RWPE2 (cell line): ENCODE results near the gene PTGER4.
"Not testable (repeated sequence)": the region's sequence is repeated elsewhere in the genome, so short reads cannot be mapped to it uniquely, and the experiment has no call there.

Experiments used
- ATAC-seq: fragments of 200-7000 bp; cut with Tn5 transposase; 3 replicates; pipeline ENCODE4 v1.9.1; 2021; ENCODE audit warnings: low read depth
- DNase-seq: peaks from one replicate; pipeline ENCODE4 v3.0.0-alpha.2; 2020; ENCODE audit warnings: low spot score
- H3K27ac ChIP-seq: fragments of 450-650 bp; 2 replicates; pipeline ENCODE4 v1.5.1; 2017; ENCODE audit warnings: mild to moderate bottlenecking; ENCODE audit not compliant: poor library complexity, severe bottlenecking
- H3K27me3 ChIP-seq: fragments of 250-450 bp; sonication (Bioruptor Pico); 2 replicates; pipeline ENCODE4 v1.5.1; 2021; ENCODE audit warnings: mild to moderate bottlenecking, moderate library complexity; ENCODE audit not compliant: insufficient read depth, poor library complexity, severe bottlenecking
- H3K36me3 ChIP-seq: fragments of 250-450 bp; sonication (Bioruptor Pico); 2 replicates; pipeline ENCODE4 v1.5.1; 2020; ENCODE audit warnings: low read depth, mild to moderate bottlenecking, moderate library complexity
- H3K4me1 ChIP-seq: fragments of 250-450 bp; sonication (Bioruptor Pico); 2 replicates; pipeline ENCODE4 v1.5.1; 2021; ENCODE audit warnings: mild to moderate bottlenecking, moderate library complexity; ENCODE audit not compliant: insufficient read depth, poor library complexity, severe bottlenecking
- H3K4me3 ChIP-seq: fragments of 250-450 bp; sonication (Bioruptor Pico); 2 replicates; pipeline ENCODE4 v1.5.1; 2021; ENCODE audit warnings: mild to moderate bottlenecking, moderate library complexity; ENCODE audit not compliant: severe bottlenecking
- H3K9me3 ChIP-seq: fragments of 250-450 bp; sonication (Bioruptor Pico); 2 replicates; pipeline ENCODE4 v1.5.1; 2021; ENCODE audit warnings: mild to moderate bottlenecking, moderate library complexity; ENCODE audit not compliant: severe bottlenecking
- CTCF ChIP-seq: fragments of 450-650 bp; IDR thresholded peaks from one replicate; pipeline ENCODE4 v1.5.1; 2017; ENCODE audit warnings: mild to moderate bottlenecking, moderate library complexity; ENCODE audit not compliant: poor library complexity, severe bottlenecking

Gene PTGER4

GRCh38 chr5:40653221-40654022 is 26.3 kb upstream of the PTGER4 start:
- no peak for TF ChIP-seq CTCF
- Histone ChIP-seq H3K4me3 (no peak overlapping the region), H3K27ac (no peak overlapping the region), H3K27me3 (no peaks in the 10 kb centered on the region), H3K9me3 (no peaks in the 10 kb centered on the region), H3K4me1 (no peaks in the 10 kb centered on the region), H3K36me3 (no peaks in the 10 kb centered on the region)
- DNase-seq (no peak), ATAC-seq (no peak)

GRCh38 chr5:40654377-40654991 is 25.2 kb upstream of the PTGER4 start:
- Histone ChIP-seq H3K36me3 (no peaks in the 10 kb centered on the region), H3K4me3 (no peak overlapping the region), H3K9me3 (no peaks in the 10 kb centered on the region), H3K4me1 (no peaks in the 10 kb centered on the region), H3K27ac (no peak overlapping the region), H3K27me3 (no peaks in the 10 kb centered on the region)
- DNase-seq (no peak), ATAC-seq (no peak)
- no peak for TF ChIP-seq CTCF

- ATAC-seq (no peak), DNase-seq (no peak)
- Histone ChIP-seq H3K27ac (no peak overlapping the region), H3K4me3 (no peak overlapping the region), H3K36me3 (no peaks in the 10 kb centered on the region), H3K27me3 (no peaks in the 10 kb centered on the region), H3K4me1 (no peaks in the 10 kb centered on the region), H3K9me3 (no peaks in the 10 kb centered on the region)
- TF ChIP-seq CTCF: no peak
Measured at GRCh38 chr5:40655138-40655537, 24.6 kb upstream of the PTGER4 start.

GRCh38 chr5:40656091-40656490 is 23.6 kb upstream of the PTGER4 start:
- not testable (repeated sequence) for H3K9me3 ChIP-seq, H3K27me3 ChIP-seq, H3K36me3 ChIP-seq, H3K4me3 ChIP-seq, DNase-seq, H3K27ac ChIP-seq, H3K4me1 ChIP-seq, ATAC-seq

- no peaks in the 10 kb centered on the region for H3K9me3 ChIP-seq
- no peak for ATAC-seq
- no peaks in the 10 kb centered on the region for H3K27me3 ChIP-seq
Measured at GRCh38 chr5:40656766-40657165, 22.9 kb upstream of the PTGER4 start.

More at GRCh38 chr5:40656766-40657165, 22.9 kb upstream of the PTGER4 start:
- no peak overlapping the region for H3K4me3 ChIP-seq
- H3K36me3 ChIP-seq: no peaks in the 10 kb centered on the region
- H3K4me1 ChIP-seq: no peaks in the 10 kb centered on the region
- no peak overlapping the region for H3K27ac ChIP-seq
- no peak for TF ChIP-seq CTCF
- DNase-seq: no peak
